Measurements from ENCODE around the gene MGAT5B.

The MGAT5B gene

GRCh38 chr17:76998839-76999238, 130.6 kb downstream of the MGAT5B start:
- no peak for TF ChIP-seq CTCF (IDR thresholded peaks at IDR 0.05; ENCODE audit: extremely low read depth, missing control alignments)
- no peak for DNase-seq (ENCODE audit: low spot score)
